HFFc6 (cell line): ENCODE data around the gene CLRN3. TPM values are rescaled to one million over a fixed set of nuclear protein-coding genes. Genes with fewer than 3 reads are reported as not detected.

ENCODE experiments used
- DNase-seq: peaks from one replicate; pipeline ENCODE4 v3.0.0-alpha.2; 2018
- H3K27ac Mint-ChIP-seq: 2 replicates; pipeline ENCODE4 v1.8.0; 2020; ENCODE audit warnings: mild to moderate bottlenecking, mixed read lengths
- H3K27me3 Mint-ChIP-seq: 2 replicates; pipeline ENCODE4 v1.8.0; 2021; ENCODE audit warnings: mild to moderate bottlenecking, moderate library complexity, mixed read lengths; ENCODE audit not compliant: insufficient read depth
- H3K36me3 Mint-ChIP-seq: 2 replicates; pipeline ENCODE4 v1.8.0; 2021; ENCODE audit warnings: low read depth, mixed read lengths
- H3K4me1 Mint-ChIP-seq: 2 replicates; pipeline ENCODE4 v1.8.0; 2020; ENCODE audit warnings: low read depth, mixed read lengths
- H3K4me3 Mint-ChIP-seq: 2 replicates; pipeline ENCODE4 v1.8.0; 2020; ENCODE audit warnings: mild to moderate bottlenecking, moderate library complexity, mixed read lengths
- H3K9me3 Mint-ChIP-seq: 2 replicates; pipeline ENCODE4 v1.8.0; 2020; ENCODE audit warnings: mild to moderate bottlenecking, mixed read lengths
- total RNA-seq, 6 experiments: library from RNA; stranded (reverse); fragmentation: NEBNext Ultra II Directional; extraction: Animal tissue kit (Norgen Biotek cat#: 25700); gene quantifications; 2 replicates in 1 of 6; 3 replicates in 5 of 6; pipeline ENCODE4 v1.2.3, GENCODE V29; 2021
- TF ChIP-seq, protein P1 (sequence below): fragments of 200-600 bp; sonication (generic); IDR thresholded peaks from 2 replicates; pipeline ENCODE4 v1.5.0; 2021; ENCODE audit warnings: antibody characterized with exemption, mild to moderate bottlenecking

CLRN3 gene
- total RNA-seq, 6 experiments from 2014 or later = not detected

DNA sequence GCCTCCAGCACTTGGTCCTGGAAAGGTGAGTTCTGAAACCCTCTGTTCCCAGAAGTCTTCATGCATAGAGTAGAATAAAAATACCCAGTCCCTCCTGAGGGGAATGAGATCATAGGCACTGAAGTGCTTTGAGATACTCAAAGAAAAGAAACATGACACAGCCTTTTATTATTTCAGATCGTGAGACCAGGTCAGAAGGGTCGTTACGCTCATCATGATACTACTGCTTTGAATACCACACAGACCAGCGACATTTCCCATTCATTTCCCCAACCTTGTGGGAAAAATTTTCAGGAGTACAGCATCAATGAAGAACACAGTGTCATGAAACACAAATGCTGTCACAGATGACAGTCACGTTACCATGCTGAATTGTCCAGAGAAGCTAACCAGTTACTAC is 15.0 kb downstream of the CLRN3 start:
- Mint-ChIP-seq H3K27me3 (no peaks in the 10 kb centered on the region; the same call in none of the 2 replicates), H3K27ac (no peak overlapping the region), H3K4me1 (no peaks in the 10 kb centered on the region), H3K36me3 (no peaks in the 10 kb centered on the region), H3K4me3 (no peak overlapping the region), H3K9me3 (peaks cover 37% of the 10 kb centered on the region)
- no peak for DNase-seq
- TF ChIP-seq, protein P1, sequence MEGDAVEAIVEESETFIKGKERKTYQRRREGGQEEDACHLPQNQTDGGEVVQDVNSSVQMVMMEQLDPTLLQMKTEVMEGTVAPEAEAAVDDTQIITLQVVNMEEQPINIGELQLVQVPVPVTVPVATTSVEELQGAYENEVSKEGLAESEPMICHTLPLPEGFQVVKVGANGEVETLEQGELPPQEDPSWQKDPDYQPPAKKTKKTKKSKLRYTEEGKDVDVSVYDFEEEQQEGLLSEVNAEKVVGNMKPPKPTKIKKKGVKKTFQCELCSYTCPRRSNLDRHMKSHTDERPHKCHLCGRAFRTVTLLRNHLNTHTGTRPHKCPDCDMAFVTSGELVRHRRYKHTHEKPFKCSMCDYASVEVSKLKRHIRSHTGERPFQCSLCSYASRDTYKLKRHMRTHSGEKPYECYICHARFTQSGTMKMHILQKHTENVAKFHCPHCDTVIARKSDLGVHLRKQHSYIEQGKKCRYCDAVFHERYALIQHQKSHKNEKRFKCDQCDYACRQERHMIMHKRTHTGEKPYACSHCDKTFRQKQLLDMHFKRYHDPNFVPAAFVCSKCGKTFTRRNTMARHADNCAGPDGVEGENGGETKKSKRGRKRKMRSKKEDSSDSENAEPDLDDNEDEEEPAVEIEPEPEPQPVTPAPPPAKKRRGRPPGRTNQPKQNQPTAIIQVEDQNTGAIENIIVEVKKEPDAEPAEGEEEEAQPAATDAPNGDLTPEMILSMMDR = no peak

DNA sequence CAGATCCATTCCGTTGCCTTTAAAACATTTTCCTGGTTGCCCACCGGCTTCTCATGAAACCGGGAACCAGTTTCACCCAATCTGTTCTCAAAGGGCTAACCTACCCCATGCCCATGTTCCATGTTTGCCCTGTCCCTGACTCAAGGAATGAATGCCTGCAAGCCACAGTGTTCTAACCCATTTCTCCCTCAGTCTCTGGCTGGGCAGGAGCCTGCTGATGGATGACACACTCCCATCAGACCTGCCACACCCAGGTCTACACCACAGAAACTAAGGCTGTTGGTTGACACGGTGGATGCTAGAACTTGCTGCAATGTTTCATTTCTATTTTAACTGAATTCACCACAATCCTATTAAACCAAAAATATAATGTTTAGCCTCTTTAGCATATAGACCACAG is 15.6 kb downstream of the CLRN3 start:
- no peaks in the 10 kb centered on the region for H3K36me3 Mint-ChIP-seq
- TF ChIP-seq, protein P1 = no peak
- H3K4me1 Mint-ChIP-seq = no peaks in the 10 kb centered on the region
- DNase-seq = no peak
- no peak overlapping the region for H3K4me3 Mint-ChIP-seq
- H3K27ac Mint-ChIP-seq = no peak overlapping the region
- H3K27me3 Mint-ChIP-seq = no peaks in the 10 kb centered on the region; the same call in none of the 2 replicates
- peaks cover 36% of the 10 kb centered on the region for H3K9me3 Mint-ChIP-seq

DNA sequence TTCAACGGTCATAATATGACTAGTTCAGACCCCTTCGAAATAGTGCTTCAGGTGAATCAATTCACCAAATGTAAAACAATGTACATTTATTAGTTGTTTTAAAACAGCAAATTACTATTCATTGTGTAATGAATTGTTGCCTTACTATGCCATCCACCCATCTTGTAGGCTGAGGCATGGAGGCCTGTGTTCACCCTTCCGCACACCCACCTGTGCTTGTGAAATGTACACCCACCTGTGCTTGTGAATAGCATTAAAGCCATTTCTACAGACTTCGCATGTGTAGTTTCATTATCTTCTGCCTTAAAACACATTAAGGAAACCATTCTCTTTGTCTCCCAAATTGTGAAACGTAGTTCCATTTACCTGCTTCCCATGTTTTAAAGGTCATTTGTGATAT is 16.8 kb downstream of the CLRN3 start:
- H3K27ac Mint-ChIP-seq = no peak overlapping the region
- no peaks in the 10 kb centered on the region for H3K4me1 Mint-ChIP-seq
- DNase-seq = no peak
- no peaks in the 10 kb centered on the region; the same call in none of the 2 replicates for H3K27me3 Mint-ChIP-seq
- TF ChIP-seq, protein P1 = no peak
- no peak overlapping the region for H3K4me3 Mint-ChIP-seq
- peaks cover 37% of the 10 kb centered on the region for H3K9me3 Mint-ChIP-seq
- no peaks in the 10 kb centered on the region for H3K36me3 Mint-ChIP-seq

DNA sequence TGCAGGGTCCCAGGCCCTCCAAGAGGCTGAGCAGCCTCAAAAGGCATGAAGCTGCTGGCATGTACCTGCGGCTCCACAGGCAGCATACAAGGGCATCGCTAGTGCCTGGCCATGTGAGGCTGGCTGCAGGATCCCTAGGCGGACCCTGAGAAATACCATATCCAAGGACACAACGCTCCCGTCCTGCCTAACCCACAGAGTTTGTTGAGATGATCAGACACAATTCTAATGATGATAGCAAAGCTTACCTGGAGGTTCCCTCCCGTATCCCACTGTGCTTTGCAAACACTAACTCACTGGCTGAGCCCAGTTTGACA is 17.3 kb downstream of the CLRN3 start:
- Mint-ChIP-seq H3K4me1 (no peaks in the 10 kb centered on the region), H3K36me3 (no peaks in the 10 kb centered on the region), H3K9me3 (peaks cover 39% of the 10 kb centered on the region), H3K27ac (no peak overlapping the region), H3K27me3 (no peaks in the 10 kb centered on the region; the same call in none of the 2 replicates), H3K4me3 (no peak overlapping the region)
- TF ChIP-seq, protein P1 = no peak
- no peak for DNase-seq

DNA sequence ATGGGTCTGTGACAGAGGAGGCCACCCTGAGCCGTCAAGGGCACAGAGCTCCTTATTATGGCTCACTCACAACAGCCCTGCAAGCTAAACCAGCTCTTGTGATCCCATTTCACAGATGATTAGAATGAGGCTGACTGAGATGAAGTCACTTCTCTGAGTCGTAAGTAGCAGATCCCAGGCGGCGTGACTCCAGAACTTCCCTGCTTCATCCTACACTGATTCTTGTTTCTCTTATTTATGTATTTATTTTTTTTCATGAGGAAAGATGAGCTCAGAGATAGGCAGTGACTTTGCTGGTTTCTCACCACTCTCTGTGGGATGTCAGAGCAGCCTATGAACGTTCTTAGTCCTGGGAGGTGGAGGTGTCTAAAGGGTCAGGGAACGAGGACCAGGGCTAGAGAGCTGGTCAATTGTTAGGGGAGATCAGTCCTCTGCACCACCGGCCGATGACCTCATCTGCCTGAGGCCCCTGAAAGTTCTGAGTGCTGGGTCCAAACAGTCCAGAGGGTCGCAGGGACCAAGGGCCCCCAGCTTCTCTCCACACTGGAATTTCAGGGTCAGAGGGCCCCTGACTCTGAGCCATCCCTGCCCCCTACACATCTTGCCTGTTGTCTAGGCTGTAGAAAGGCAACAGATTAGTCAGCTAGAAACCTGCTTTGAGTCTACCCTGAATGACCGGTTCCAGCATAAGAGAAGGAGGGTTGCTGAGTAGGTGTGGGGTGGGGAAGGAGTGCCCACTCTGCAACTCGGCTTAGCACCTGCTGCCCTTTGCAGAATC is 17.9 kb downstream of the CLRN3 start:
- H3K9me3 Mint-ChIP-seq = peaks cover 43% of the 10 kb centered on the region
- TF ChIP-seq, protein P1 = no peak
- DNase-seq = no peak
- H3K27ac Mint-ChIP-seq = no peak overlapping the region
- H3K4me1 Mint-ChIP-seq = no peaks in the 10 kb centered on the region
- no peak overlapping the region for H3K4me3 Mint-ChIP-seq
- H3K27me3 Mint-ChIP-seq = no peaks in the 10 kb centered on the region; the same call in none of the 2 replicates
- no peaks in the 10 kb centered on the region for H3K36me3 Mint-ChIP-seq
